Endodermal cell (in vitro differentiated cells): Measurements from ENCODE around the gene SLX4. TPM values are rescaled to one million over a fixed set of nuclear protein-coding genes. Genes with fewer than 3 reads are reported as not detected.

ENCODE experiments used
- DNase-seq: peaks from one replicate; pipeline ENCODE4 v3.0.0-alpha.2; 2017
- H3K27ac ChIP-seq: 2 replicates; pipeline ENCODE4 v1.5.1; 2013; ENCODE audit warnings: mild to moderate bottlenecking, low read depth, low read length, moderate library complexity
- H3K27me3 ChIP-seq: 2 replicates; pipeline ENCODE4 v1.6.1; 2013; ENCODE audit warnings: mild to moderate bottlenecking, low read length, moderate library complexity; ENCODE audit not compliant: insufficient read depth, control insufficient read depth, poor library complexity, severe bottlenecking
- H3K36me3 ChIP-seq: 2 replicates; pipeline ENCODE4 v1.7.0; 2013; ENCODE audit warnings: mild to moderate bottlenecking, low read length, moderate library complexity; ENCODE audit not compliant: control insufficient read depth, insufficient read depth
- H3K4me1 ChIP-seq: one replicate; pipeline ENCODE4 v1.7.0; 2013; ENCODE audit warnings: low read length; ENCODE audit not compliant: control insufficient read depth, insufficient read depth
- H3K4me3 ChIP-seq: 2 replicates; pipeline ENCODE4 v1.5.1; 2013; ENCODE audit warnings: mild to moderate bottlenecking, low read length, moderate library complexity
- H3K9ac ChIP-seq: 2 replicates; pipeline ENCODE4 v1.6.1; 2013; ENCODE audit warnings: mild to moderate bottlenecking, low read length, moderate library complexity; ENCODE audit not compliant: poor library complexity, severe bottlenecking; ENCODE audit errors: extremely low read depth
- H3K9me3 ChIP-seq: 2 replicates; pipeline ENCODE4 v1.6.1; 2013; ENCODE audit warnings: mild to moderate bottlenecking, low read length, moderate library complexity; ENCODE audit not compliant: control insufficient read depth
- H3K27ac Mint-ChIP-seq: 2 replicates; pipeline ENCODE4 v1.8.0; 2020; ENCODE audit warnings: mixed read lengths
- H3K27me3 Mint-ChIP-seq: 2 replicates; pipeline ENCODE4 v1.8.0; 2021; ENCODE audit warnings: mild to moderate bottlenecking, mixed read lengths; ENCODE audit not compliant: insufficient read depth
- H3K36me3 Mint-ChIP-seq: 2 replicates; pipeline ENCODE4 v1.8.0; 2020; ENCODE audit warnings: low read depth, mixed read lengths
- H3K4me1 Mint-ChIP-seq: 2 replicates; pipeline ENCODE4 v1.8.0; 2020; ENCODE audit warnings: mixed read lengths
- H3K4me3 Mint-ChIP-seq: 2 replicates; pipeline ENCODE4 v1.8.0; 2020; ENCODE audit warnings: mild to moderate bottlenecking, moderate library complexity, mixed read lengths
- H3K9me3 Mint-ChIP-seq: 2 replicates; pipeline ENCODE4 v1.8.0; 2020; ENCODE audit warnings: mild to moderate bottlenecking, mixed read lengths
- WGBS, 2 experiments: methylation state at CpG; one replicate each; pipeline versions ENCODE4 v1.1.5 to v1.1.7; 2013; ENCODE audit warnings: missing lambda C conversion rate in 2 of 2, mixed read lengths in 1 of 2; ENCODE audit not compliant: insufficient coverage in 1 of 2, insufficient read length in 1 of 2; 5-methylcytosine and 5-hydroxymethylcytosine counted together
- total RNA-seq, 2 donors: library from RNA; stranded (reverse); fragmentation: NEBNext Ultra II Directional in 1 of 2; extraction: Animal tissue kit (Norgen Biotek cat#: 25700) in 1 of 2; gene quantifications; 2 replicates in 1 of 2; 3 replicates in 1 of 2; pipeline ENCODE4 v1.2.1, GENCODE V29; 2021
- TF ChIP-seq, protein P1 (sequence below): fragments of 200-600 bp; sonication (generic); conservative IDR thresholded peaks from 2 replicates; pipeline ENCODE4 v1.5.0; 2021; ENCODE audit warnings: antibody characterized with exemption, mild to moderate bottlenecking

The SLX4 gene
- total RNA-seq, 2 donors from 2014 or later: 11.0 to 15.9 TPM

GRCh38 chr16:3550851-3551847, 60.3 kb downstream of the SLX4 start:
- no peak for DNase-seq
- Histone ChIP-seq H3K4me1 (no peaks in the 10 kb centered on the region), H3K27me3 (peaks cover 10% of the 10 kb centered on the region), H3K36me3 (no peaks in the 10 kb centered on the region), H3K4me3 (no peak overlapping the region), H3K9ac (no peak overlapping the region), H3K27ac (no peak overlapping the region), H3K9me3 (no peaks in the 10 kb centered on the region)
- WGBS, 2 experiments: 86 to 88% methylated on average over 6 of the region's 6 CpGs
- Mint-ChIP-seq H3K36me3 (no peaks in the 10 kb centered on the region), H3K4me3 (no peak overlapping the region), H3K4me1 (peaks cover 6% of the 10 kb centered on the region), H3K27ac (no peak overlapping the region), H3K9me3 (no peaks in the 10 kb centered on the region), H3K27me3 (peaks cover 14% of the 10 kb centered on the region)
- TF ChIP-seq, protein P1, sequence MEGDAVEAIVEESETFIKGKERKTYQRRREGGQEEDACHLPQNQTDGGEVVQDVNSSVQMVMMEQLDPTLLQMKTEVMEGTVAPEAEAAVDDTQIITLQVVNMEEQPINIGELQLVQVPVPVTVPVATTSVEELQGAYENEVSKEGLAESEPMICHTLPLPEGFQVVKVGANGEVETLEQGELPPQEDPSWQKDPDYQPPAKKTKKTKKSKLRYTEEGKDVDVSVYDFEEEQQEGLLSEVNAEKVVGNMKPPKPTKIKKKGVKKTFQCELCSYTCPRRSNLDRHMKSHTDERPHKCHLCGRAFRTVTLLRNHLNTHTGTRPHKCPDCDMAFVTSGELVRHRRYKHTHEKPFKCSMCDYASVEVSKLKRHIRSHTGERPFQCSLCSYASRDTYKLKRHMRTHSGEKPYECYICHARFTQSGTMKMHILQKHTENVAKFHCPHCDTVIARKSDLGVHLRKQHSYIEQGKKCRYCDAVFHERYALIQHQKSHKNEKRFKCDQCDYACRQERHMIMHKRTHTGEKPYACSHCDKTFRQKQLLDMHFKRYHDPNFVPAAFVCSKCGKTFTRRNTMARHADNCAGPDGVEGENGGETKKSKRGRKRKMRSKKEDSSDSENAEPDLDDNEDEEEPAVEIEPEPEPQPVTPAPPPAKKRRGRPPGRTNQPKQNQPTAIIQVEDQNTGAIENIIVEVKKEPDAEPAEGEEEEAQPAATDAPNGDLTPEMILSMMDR: no peak

DNA sequence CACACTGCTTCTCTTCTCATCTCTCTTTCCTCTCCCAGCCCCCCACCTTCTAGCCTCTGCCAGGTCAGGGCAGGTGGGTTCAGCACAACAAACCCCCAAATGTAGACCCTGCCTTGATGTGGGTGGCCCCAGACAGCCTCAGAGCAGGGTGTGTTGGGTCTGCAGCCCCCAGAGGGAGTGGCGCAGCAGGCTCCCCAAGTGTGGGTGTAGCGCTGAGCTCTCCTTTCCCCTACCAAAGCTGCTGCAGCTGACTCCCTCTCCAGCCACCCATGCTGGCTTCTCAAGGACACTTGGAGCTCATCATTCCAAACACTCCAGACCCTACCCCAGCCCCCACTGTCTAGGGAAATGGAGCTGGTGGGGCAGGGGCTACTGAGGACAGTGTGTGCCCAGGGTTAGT, 61.5 kb downstream of the SLX4 start:
- Histone ChIP-seq H3K9ac (no peak overlapping the region), H3K4me3 (no peak overlapping the region), H3K9me3 (no peaks in the 10 kb centered on the region), H3K27ac (no peak overlapping the region), H3K4me1 (no peaks in the 10 kb centered on the region), H3K27me3 (peaks cover 10% of the 10 kb centered on the region), H3K36me3 (no peaks in the 10 kb centered on the region)
- no peak for DNase-seq
- Mint-ChIP-seq H3K27ac (no peak overlapping the region), H3K27me3 (peaks cover 14% of the 10 kb centered on the region), H3K9me3 (no peaks in the 10 kb centered on the region), H3K4me3 (no peak overlapping the region), H3K4me1 (peaks cover 6% of the 10 kb centered on the region), H3K36me3 (no peaks in the 10 kb centered on the region)
- 92% methylated on average over 2 of the region's 2 CpGs; no CpG with 5 or more reads in 1 of the 2 experiments for WGBS, 2 experiments
- TF ChIP-seq, protein P1: no peak

DNA sequence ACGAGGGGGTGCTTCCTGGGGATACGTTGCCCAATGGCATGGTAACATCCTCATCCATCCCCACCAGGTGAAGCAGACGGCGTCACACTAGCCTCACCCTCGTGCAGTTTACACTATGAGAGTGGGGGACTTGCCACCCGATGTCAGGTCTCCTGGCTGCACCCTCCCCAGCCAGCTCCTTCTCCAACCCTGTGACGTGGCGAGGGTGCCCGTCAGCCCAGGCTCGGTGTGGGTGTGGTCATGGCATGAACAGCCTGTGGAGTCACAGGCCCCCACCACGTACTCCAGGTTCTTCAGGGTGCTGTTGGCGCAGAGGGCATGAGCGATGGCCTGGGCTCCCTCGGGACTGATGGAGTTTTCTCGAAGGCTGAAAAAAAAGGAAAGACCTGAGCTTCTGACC, 62.5 kb downstream of the SLX4 start:
- Mint-ChIP-seq H3K4me1 (peaks cover 6% of the 10 kb centered on the region), H3K4me3 (no peak overlapping the region), H3K36me3 (no peaks in the 10 kb centered on the region), H3K27ac (no peak overlapping the region), H3K9me3 (no peaks in the 10 kb centered on the region), H3K27me3 (peaks cover 14% of the 10 kb centered on the region)
- Histone ChIP-seq H3K36me3 (no peaks in the 10 kb centered on the region), H3K4me3 (no peak overlapping the region), H3K4me1 (no peaks in the 10 kb centered on the region), H3K27me3 (peaks cover under 1% of the 10 kb centered on the region), H3K9ac (no peak overlapping the region), H3K9me3 (no peaks in the 10 kb centered on the region), H3K27ac (no peak overlapping the region)
- DNase-seq: no peak
- TF ChIP-seq, protein P1: no peak
- 91 to 97% methylated on average over 10 to 15 of the region's 15 CpGs for WGBS, 2 experiments
